OCI-LY7 (cell line): ENCODE data around the gene CBY2. TPM values are rescaled to one million over a fixed set of nuclear protein-coding genes. Genes with fewer than 3 reads are reported as not detected.
"Not testable (repeated sequence)": the region's sequence is repeated elsewhere in the genome, so short reads cannot be mapped to it uniquely, and the experiment has no call there.

Experiments used
- BruUV-seq: library from RNA; stranded (reverse); fragments of 400-500 nt; replicated peaks from 2 replicates; lab custom pipeline; 2021; lab: Mats Ljungman, UMichigan
- CTCF ChIA-PET: fragments of 300-600 bp; sonication (Branson Sonifier 250); formaldehyde crosslinking; loops from one replicate; lab custom pipeline; 2022; ENCODE audit warnings: antibody characterized with exemption; ENCODE audit not compliant: unreplicated experiment; lab: Charles Lee
- POLR2A ChIA-PET: fragments of 300-600 bp; sonication (Branson Sonifier 250); formaldehyde crosslinking; loops from one replicate; lab custom pipeline; 2022; ENCODE audit warnings: antibody characterized with exemption; lab: Charles Lee
- DNase-seq: peaks from one replicate; pipeline ENCODE4 v3.0.0-alpha.2; 2015; ENCODE audit warnings: low spot score
- H2AFZ ChIP-seq: fragments of 200-600 bp; sonication (generic), shearing (Covaris generic); 2 replicates; pipeline ENCODE4 v1.6.1; 2014; ENCODE audit warnings: mild to moderate bottlenecking, antibody characterized with exemption, low read length, moderate library complexity
- H3K27ac ChIP-seq: fragments of 200-600 bp; sonication (generic); 2 replicates; pipeline ENCODE4 v1.5.1; 2014; ENCODE audit warnings: mixed run types, low read depth, mild to moderate bottlenecking, moderate library complexity, low read length, inconsistent platforms; ENCODE audit not compliant: poor library complexity, severe bottlenecking
- H3K36me3 ChIP-seq: fragments of 200-600 bp; sonication (generic); 2 replicates; pipeline ENCODE4 v1.6.1; 2014; ENCODE audit warnings: mild to moderate bottlenecking, antibody characterized with exemption, low read length, moderate library complexity, mixed read lengths; ENCODE audit not compliant: insufficient read depth
- H3K4me1 ChIP-seq: fragments of 200-600 bp; sonication (generic); 2 replicates; pipeline ENCODE4 v1.5.1; 2014; ENCODE audit warnings: mild to moderate bottlenecking, low read length; ENCODE audit not compliant: insufficient read depth, poor library complexity, severe bottlenecking
- H3K4me2 ChIP-seq: fragments of 200-600 bp; sonication (generic); 2 replicates; pipeline ENCODE4 v1.6.1; 2014; ENCODE audit warnings: mild to moderate bottlenecking, low read length
- H3K4me3 ChIP-seq: fragments of 200-600 bp; sonication (generic); 2 replicates; pipeline ENCODE4 v1.5.1; 2014; ENCODE audit warnings: mild to moderate bottlenecking, low read depth, low read length; ENCODE audit not compliant: poor library complexity, severe bottlenecking
- H3K79me2 ChIP-seq: fragments of 200-600 bp; sonication (generic); 2 replicates; pipeline ENCODE4 v1.6.1; 2016; ENCODE audit warnings: low read depth, mild to moderate bottlenecking, low read length, moderate library complexity, mixed read lengths; ENCODE audit not compliant: insufficient read depth
- H3K9me2 ChIP-seq: fragments of 200-600 bp; sonication (generic); 2 replicates; pipeline ENCODE4 v1.6.1; 2016; ENCODE audit warnings: mild to moderate bottlenecking, low read length, mixed read lengths; ENCODE audit not compliant: insufficient read depth
- H3K9me3 ChIP-seq: fragments of 200-600 bp; sonication (generic); 2 replicates; pipeline ENCODE4 v1.6.1; 2014; ENCODE audit warnings: mild to moderate bottlenecking, mixed run types, low read length, mixed read lengths
- H4K20me1 ChIP-seq: fragments of 200-600 bp; sonication (generic); 2 replicates; pipeline ENCODE4 v1.6.1; 2014; ENCODE audit warnings: mild to moderate bottlenecking, antibody characterized with exemption, low read length, moderate library complexity, mixed read lengths; ENCODE audit not compliant: insufficient read depth
- CTCF ChIP-seq: fragments of 200-600 bp; sonication (generic); conservative IDR thresholded peaks from 2 replicates; pipeline ENCODE4 v1.5.1; 2014; ENCODE audit warnings: mild to moderate bottlenecking, antibody characterized with exemption, low read length, moderate library complexity, mixed read lengths
- EZH2phosphoT487 ChIP-seq: fragments of 200-600 bp; sonication (generic); IDR thresholded peaks from 2 replicates; pipeline ENCODE4 v1.6.1; 2018; ENCODE audit warnings: low read depth, borderline replicate concordance, mild to moderate bottlenecking, mixed run types, antibody characterized with exemption, low read length, moderate library complexity, mixed read lengths
- intact Hi-C: fragments of 100-400 bp; cut with micrococcal nuclease; formaldehyde crosslinking; loops from one replicate; pipeline ENCODE4 v1.10.0; 2022; ENCODE audit not compliant: unreplicated experiment
- total RNA-seq, 2 experiments: library from RNA; depleted of rRNA in 1 of 2; stranded (reverse); fragments of >200 nt in 1 of 2; shearing (Covaris generic) in 1 of 2; gene quantifications; 2 replicates each; pipeline ENCODE4 v1.2.3, GENCODE V29; 2014 to 2022

Gene CBY2
- total RNA-seq, 2 experiments from 2014 or later = not detected

GRCh38 chr13:45662162-45662561 is 40.0 kb upstream of the CBY2 start:
- no peaks in the 10 kb centered on the region for H3K9me3 ChIP-seq
- intact Hi-C loops = no loop called here
- H3K27ac ChIP-seq = no peak overlapping the region
- H3K4me2 ChIP-seq = no peak overlapping the region
- no peak overlapping the region for H2AFZ ChIP-seq
- no TSS peak for BruUV-seq
- no peaks in the 10 kb centered on the region for H3K4me1 ChIP-seq
- H3K9me2 ChIP-seq = no peaks in the 10 kb centered on the region
- no peak overlapping the region for H3K4me3 ChIP-seq
- ChIA-PET POLR2A (no interaction called here), CTCF (no interaction called here)
- DNase-seq = no peak
- H3K79me2 ChIP-seq = no peaks in the 10 kb centered on the region
- H4K20me1 ChIP-seq = no peaks in the 10 kb centered on the region
- no peaks in the 10 kb centered on the region for H3K36me3 ChIP-seq
- TF ChIP-seq CTCF (no peak), EZH2phosphoT487 (no peak)

GRCh38 chr13:45662903-45663302 is 39.2 kb upstream of the CBY2 start:
- H2AFZ ChIP-seq, H4K20me1 ChIP-seq, H3K4me2 ChIP-seq, H3K9me3 ChIP-seq, H3K4me3 ChIP-seq, intact Hi-C loops, BruUV-seq, H3K4me1 ChIP-seq, DNase-seq, H3K9me2 ChIP-seq, CTCF ChIA-PET, H3K36me3 ChIP-seq, H3K79me2 ChIP-seq, POLR2A ChIA-PET, H3K27ac ChIP-seq: not testable (repeated sequence)

GRCh38 chr13:45669626-45670025 is 32.5 kb upstream of the CBY2 start:
- H3K9me3 ChIP-seq, H4K20me1 ChIP-seq, H3K4me2 ChIP-seq, BruUV-seq, H3K27ac ChIP-seq, POLR2A ChIA-PET, CTCF ChIA-PET, DNase-seq, H3K36me3 ChIP-seq, H3K4me3 ChIP-seq, H2AFZ ChIP-seq, H3K79me2 ChIP-seq, H3K9me2 ChIP-seq, H3K4me1 ChIP-seq, intact Hi-C loops: not testable (repeated sequence)
